ENCODE measurements around the gene NUP107.
A peak's percentile ranks its signal among the peaks of the same experiment; 100 is the strongest.

Gene NUP107

GRCh38 chr12:68775121-68775630 lies 88.4 kb downstream of the NUP107 start:
- no peak for DNase-seq

GRCh38 chr12:68776976-68777610 lies 90.3 kb downstream of the NUP107 start:
- DNase-seq = no peak

GRCh38 chr12:68779280-68779679 lies 92.5 kb downstream of the NUP107 start:
- DNase-seq = no peak

- no peak for DNase-seq
These were observed 94.0 kb downstream of the NUP107 start for GRCh38 chr12:68780731-68781130.

GRCh38 chr12:68781728-68782127 lies 95.0 kb downstream of the NUP107 start:
- no peak for DNase-seq

GRCh38 chr12:68784015-68784414 lies 97.2 kb downstream of the NUP107 start:
- DNase-seq = no peak

- DNase-seq = no peak
These were observed 98.6 kb downstream of the NUP107 start for GRCh38 chr12:68785358-68785757.

- no peak for DNase-seq
These were observed 99.0 kb downstream of the NUP107 start for GRCh38 chr12:68785823-68786222.

GRCh38 chr12:68786929-68787328 lies 100.2 kb downstream of the NUP107 start:
- DNase-seq = no peak

- no peak for DNase-seq
These were observed 101.9 kb downstream of the NUP107 start for GRCh38 chr12:68788554-68789143.

GRCh38 chr12:68789144-68789878 lies 102.5 kb downstream of the NUP107 start:
- no peak for DNase-seq

- DNase-seq = no peak
These were observed 103.5 kb downstream of the NUP107 start for GRCh38 chr12:68790081-68790951.

GRCh38 chr12:68790952-68791234 lies 104.1 kb downstream of the NUP107 start:
- no peak for DNase-seq

- no peak for DNase-seq
These were observed 105.2 kb downstream of the NUP107 start for GRCh38 chr12:68791897-68792481.

- DNase-seq = peak; percentile 90
These were observed 106.2 kb downstream of the NUP107 start for GRCh38 chr12:68792952-68793351.

GRCh38 chr12:68793436-68793835 lies 106.7 kb downstream of the NUP107 start:
- no peak for DNase-seq

GRCh38 chr12:68793975-68794652 lies 107.3 kb downstream of the NUP107 start:
- no peak for DNase-seq

GRCh38 chr12:68794653-68795251 lies 108.0 kb downstream of the NUP107 start:
- peak; percentile 95 for DNase-seq
